GM19395 (cell line): ENCODE data around the gene ZCCHC12.

Experiments used
- ATAC-seq: cut with Tn5 transposase; IDR thresholded peaks from one replicate; pipeline ENCODE4 v1.9.1; 2021; ENCODE audit warnings: mild to moderate bottlenecking, moderate library complexity; ENCODE audit not compliant: unreplicated experiment

Gene ZCCHC12

GRCh38 chrX:118865231-118865630 is 41.6 kb downstream of the ZCCHC12 start:
- no peak for ATAC-seq

- ATAC-seq = no peak
Measured at GRCh38 chrX:118867251-118867650, 43.6 kb downstream of the ZCCHC12 start.

GRCh38 chrX:118872102-118872566 is 48.5 kb downstream of the ZCCHC12 start:
- ATAC-seq = no peak
